DMS114 treated with DMSO at 0.1 percent for 48 hours (cell line): ENCODE measurements around the gene ZSWIM4.

Experiments
- DNase-seq: peaks from one replicate; lab custom pipeline; 2025; ENCODE audit not compliant: unreplicated experiment; lab: John Stamatoyannopoulos, UW

ZSWIM4 gene

DNA sequence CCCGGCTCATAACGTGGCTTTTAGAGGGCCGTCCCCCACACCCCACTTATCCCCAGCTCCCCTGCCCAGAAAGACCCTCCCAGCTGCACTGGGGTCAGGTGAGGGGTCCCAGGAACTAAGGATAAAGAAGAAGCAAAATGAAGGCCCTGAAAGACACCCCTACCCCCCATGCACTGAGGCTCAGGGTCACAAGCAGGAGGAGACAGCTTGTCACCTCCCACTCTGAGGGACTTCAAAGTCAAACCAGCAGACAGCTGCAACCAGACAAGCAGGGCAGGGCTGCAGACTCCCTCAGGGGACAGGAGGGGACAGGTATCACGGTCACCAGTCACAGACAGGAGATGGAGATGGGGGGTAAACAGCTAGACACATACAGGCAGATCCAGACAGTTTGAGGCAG, 75.6 kb downstream of the ZSWIM4 start:
- no peak for DNase-seq

DNA sequence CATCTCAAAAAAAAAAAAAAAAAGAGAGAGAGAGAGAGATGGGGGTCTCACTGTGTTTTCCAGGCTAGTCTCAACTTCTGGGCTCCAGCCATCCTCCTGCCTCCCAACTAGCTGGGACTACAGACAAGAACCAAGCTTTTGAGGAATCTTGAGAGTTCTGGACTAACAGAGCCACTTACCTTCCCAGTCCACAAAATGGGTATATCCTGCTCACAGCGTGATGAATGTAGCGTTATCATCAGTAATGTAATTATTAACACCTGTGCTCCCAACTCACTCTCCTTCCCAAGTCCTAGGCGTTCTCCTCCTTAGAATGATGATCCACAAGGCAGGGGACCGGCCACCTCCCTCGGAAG, 77.1 kb downstream of the ZSWIM4 start:
- no peak for DNase-seq

- DNase-seq = no peak
Observed at GRCh38 chr19:13872695-13873389, 77.6 kb downstream of the ZSWIM4 start.

DNA sequence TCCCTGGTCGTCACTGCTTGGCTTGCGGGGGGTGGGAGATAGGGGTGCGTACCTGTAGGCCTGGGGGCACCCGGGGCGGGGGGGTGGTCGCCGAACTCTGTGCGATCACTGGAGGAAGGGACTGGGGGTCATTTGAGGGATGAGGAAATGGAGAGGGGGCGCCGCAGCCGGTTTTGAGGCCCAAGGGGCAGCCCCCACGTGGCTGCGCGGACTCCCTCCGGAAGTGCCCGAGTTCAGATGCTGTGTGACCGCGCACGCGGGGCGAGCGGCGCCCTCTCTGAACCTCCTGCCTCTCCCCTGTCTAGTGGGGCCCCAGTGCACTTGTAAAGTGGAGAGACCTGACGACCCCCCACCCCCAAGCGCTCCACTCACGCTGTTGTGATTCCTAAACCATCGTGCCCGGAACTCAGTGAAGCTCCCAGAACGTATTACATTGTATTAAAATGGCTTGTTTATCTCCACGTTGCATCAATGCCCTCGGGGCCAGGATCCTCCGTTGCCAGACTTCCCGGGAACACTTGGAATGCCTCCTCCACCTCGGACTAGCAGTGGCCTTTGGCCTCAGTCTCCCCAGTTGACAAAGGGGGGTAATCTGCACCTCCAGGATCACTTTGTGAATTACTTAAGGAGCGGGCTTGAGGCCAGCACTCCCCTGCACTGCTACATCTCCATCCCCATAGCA, 78.7 kb downstream of the ZSWIM4 start:
- no peak for DNase-seq

- DNase-seq = no peak
Observed at GRCh38 chr19:13875824-13876223, 80.6 kb downstream of the ZSWIM4 start.

DNA sequence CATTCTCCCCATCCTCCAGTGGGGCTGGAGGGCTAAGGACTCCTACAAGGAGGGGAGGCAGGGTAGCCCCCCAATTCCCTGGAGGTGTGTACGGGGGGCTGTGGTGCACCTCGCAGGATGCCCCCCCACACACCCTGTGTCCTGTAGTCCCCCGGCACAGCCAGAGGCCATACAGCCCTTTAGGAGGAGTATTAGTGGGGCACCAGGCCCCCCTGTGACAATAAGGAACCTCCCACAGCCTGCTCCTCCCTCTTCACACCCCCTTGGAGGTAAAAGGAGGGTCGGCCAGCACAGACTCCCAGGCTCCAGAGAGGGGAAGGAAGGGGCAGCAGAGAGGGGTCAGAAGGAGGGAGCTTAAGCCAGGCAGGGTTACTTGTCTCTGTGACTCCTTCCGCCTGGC, 81.6 kb downstream of the ZSWIM4 start, which contains the start of gene NANOS3:
Gene NANOS3, plus strand, starts transcription at position 301 of the 400 bp plus-strand sequence. CDS start 115 bp downstream, outside the sequence.
- DNase-seq = no peak

- no peak for DNase-seq
Observed at GRCh38 chr19:13877303-13877702, 82.1 kb downstream of the ZSWIM4 start.

DNA sequence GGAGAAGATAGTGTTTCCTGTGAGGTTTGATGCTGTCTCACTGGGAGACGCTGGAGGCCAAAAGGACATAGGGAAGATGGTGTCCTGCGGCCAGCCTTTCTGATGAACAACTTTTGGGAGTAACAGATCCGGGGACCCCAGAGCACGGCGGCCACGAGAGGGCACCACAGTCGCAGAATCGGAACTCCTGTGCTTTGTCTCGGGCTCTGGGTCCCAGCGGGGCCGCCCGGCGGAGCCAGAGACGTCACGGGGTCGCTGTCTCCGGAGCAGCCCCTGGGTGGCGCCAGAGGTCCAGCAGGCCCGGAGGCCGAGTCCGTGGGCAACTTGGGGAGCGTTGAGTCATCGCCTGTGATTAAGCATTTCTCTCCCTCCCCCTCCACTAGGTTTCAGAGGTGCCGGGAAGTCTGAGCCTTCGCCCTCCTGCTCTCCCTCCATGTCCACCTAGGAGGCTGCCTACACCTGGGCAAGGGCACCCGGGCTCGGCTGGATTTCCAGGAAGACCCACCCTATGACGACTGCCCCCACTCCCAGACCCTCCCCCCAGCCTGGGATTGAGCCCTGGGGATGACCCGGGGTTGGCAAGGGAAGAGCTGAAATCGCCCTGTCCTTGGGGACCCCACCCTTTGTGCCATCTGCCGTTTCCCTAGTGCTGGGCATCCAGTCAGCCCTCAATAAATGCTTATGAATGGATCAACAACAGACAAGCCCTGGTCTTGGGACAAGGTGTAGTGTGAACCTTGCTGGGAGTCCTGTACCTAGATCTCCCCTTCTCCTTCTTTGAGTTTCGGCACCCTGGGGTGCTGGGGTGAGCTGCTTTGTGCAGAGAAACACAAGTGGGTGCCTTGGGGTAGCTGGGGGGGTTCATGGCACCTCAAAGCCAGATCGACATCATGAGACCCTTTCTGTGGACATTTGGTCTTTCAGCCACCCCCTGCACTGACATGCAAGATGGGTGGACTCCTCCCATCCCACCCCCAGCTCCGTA, 85.1 kb downstream of the ZSWIM4 start:
- DNase-seq = peak; percentile 68

GRCh38 chr19:13881251-13881691, 86.0 kb downstream of the ZSWIM4 start:
- DNase-seq = no peak
